Mesangial cell (primary cell): ENCODE data around the gene SMC4. TPM values are rescaled to one million over a fixed set of nuclear protein-coding genes. Genes with fewer than 3 reads are reported as not detected.

Experiments
- total RNA-seq: library from RNA; depleted of rRNA; stranded (reverse); fragments of >200 nt; gene quantifications from 2 replicates; pipeline ENCODE4 v1.2.3, GENCODE V29; 2015

The SMC4 gene
- 17.9 and 97.6 TPM in 2 replicates for total RNA-seq

GRCh38 chr3:160399125-160400029 is at the start of gene SMC4, which contains the start of gene IFT80:
Gene SMC4, plus strand, starts transcription at chr3:160399650. Its CDS starts 1,177 bp downstream, at chr3:160400827.
Gene IFT80, minus strand, starts transcription at chr3:160399225. Its CDS starts 14,625 bp downstream, at chr3:160384600.

GRCh38 chr3:160449636-160450598 is 50.5 kb downstream of the SMC4 start, which contains the start of gene TRIM59:
Gene TRIM59, minus strand, starts transcription at chr3:160449786. Its CDS starts 10,603 bp downstream, at chr3:160439183.

Other genes with a start within 250 kb of the SMC4 start
- 0.33 TPM in 1 of 2 replicates, not detected in the other for gene C3orf80, start 174.2 kb upstream of the SMC4 start, total RNA-seq
- 14.0 and 21.2 TPM in 2 replicates for gene IFT80, start 425 bp upstream of the SMC4 start, total RNA-seq
- 15.0 and 46.3 TPM in 2 replicates for gene TRIM59, start 50.1 kb downstream of the SMC4 start, total RNA-seq
- gene KPNA4, start 165.9 kb downstream of the SMC4 start, total RNA-seq: 15.6 and 20.9 TPM in 2 replicates